ENCODE results near the gene KLHDC10.

GRCh38 chr7:130134106-130134636 is 63.8 kb downstream of the KLHDC10 start:
- TF ChIP-seq CTCF (IDR thresholded peaks at IDR 0.05) = no peak
- no peak for TF ChIP-seq POLR2A (IDR thresholded peaks at IDR 0.05)
